M059J (cell line): Measurements from ENCODE around the gene C4B. TPM values are rescaled to one million over a fixed set of nuclear protein-coding genes. Genes with fewer than 3 reads are reported as not detected.
"Not testable (repeated sequence)": the region's sequence is repeated elsewhere in the genome, so short reads cannot be mapped to it uniquely, and the experiment has no call there.

Experiments used
- DNase-seq: peaks from one replicate; pipeline ENCODE4 v3.0.0-alpha.2; 2012; ENCODE audit warnings: low read depth
- total RNA-seq: library from RNA; depleted of rRNA; stranded (reverse); fragments of >200 nt; shearing (Covaris generic); gene quantifications from 2 replicates; pipeline ENCODE4 v1.2.3, GENCODE V29; 2014; rRNA removed

Gene C4B
- 3.0 and 3.1 TPM in 2 replicates for total RNA-seq

- DNase-seq = not testable (repeated sequence)
Measured at GRCh38 chr6:32014547-32014946, at the start of gene C4B. C4B (plus strand) TSS chr6:32014795; CDS start chr6:32014846, 51 bp downstream.

- no peak for DNase-seq
Measured at GRCh38 chr6:31965700-31966099, 48.9 kb upstream of the C4B start.

DNA sequence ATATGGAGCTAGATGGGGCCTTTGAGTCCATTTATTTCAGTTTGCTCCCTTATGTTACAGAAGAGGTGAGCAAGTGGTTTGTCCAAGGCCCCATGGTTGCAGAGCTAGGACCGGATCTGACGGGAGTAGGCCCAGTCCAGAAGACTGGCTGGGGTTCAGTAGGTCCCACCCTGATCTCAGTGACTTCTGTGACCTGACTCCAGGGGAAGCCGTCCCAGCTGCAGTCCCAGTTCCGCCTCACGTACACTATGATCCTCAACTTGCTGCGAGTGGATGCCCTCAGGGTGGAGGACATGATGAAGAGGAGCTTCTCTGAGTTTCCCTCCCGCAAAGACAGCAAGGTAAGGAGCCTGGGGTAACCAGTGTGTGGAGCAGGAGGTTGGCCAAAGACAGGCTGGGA lies 48.1 kb upstream of the C4B start:
- no peak for DNase-seq

DNA sequence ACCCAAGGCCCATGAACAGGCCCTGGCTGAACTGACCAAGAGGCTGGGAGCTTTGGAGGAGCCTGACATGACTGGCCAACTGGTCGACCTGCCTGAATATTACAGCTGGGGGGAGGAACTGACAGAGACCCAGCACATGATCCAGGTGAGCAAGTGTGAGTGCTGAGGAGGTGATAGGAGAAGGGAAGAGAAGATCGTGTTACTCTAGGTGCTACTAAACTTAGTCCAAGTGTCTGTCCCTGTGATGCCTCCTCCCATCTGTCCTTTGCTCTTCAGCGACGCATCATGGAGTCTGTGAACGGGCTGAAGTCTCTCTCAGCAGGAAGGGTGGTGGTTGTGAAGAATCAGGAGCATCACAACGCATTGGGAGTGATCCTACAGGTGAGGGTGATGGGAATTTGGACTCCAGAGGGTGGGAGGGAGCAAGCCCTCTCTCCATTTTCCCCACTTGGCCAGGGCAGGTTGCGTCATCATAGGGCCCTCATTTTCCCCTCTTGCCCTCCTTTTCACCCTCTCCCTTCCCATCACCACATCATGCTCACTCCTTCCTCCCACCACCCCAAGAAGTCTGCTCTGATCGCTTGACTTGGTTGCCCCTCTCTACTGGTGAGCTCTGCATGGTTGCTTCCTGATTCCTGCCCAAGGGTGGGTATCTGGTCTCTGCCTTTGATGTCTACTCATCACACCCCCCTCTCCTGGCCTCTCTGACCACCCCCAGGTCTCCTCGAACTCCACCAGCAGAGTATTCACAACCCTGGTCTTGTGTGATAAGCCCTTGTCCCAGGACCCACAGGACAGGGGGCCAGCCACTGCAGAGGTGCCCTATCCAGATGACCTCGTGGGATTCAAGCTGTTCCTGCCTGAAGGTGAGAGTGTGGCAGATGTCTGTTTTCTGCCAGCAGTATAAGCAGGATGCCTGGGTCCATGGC lies 47.3 kb upstream of the C4B start:
- DNase-seq = no peak

GRCh38 chr6:31967926-31968320 lies 46.7 kb upstream of the C4B start:
- DNase-seq = no peak

GRCh38 chr6:31968326-31968725 lies 46.3 kb upstream of the C4B start:
- DNase-seq = no peak

GRCh38 chr6:31968791-31969711 lies 45.5 kb upstream of the C4B start:
- no peak for DNase-seq

GRCh38 chr6:31969712-31970603 lies 44.6 kb upstream of the C4B start:
- DNase-seq = peak; percentile 58

DNA sequence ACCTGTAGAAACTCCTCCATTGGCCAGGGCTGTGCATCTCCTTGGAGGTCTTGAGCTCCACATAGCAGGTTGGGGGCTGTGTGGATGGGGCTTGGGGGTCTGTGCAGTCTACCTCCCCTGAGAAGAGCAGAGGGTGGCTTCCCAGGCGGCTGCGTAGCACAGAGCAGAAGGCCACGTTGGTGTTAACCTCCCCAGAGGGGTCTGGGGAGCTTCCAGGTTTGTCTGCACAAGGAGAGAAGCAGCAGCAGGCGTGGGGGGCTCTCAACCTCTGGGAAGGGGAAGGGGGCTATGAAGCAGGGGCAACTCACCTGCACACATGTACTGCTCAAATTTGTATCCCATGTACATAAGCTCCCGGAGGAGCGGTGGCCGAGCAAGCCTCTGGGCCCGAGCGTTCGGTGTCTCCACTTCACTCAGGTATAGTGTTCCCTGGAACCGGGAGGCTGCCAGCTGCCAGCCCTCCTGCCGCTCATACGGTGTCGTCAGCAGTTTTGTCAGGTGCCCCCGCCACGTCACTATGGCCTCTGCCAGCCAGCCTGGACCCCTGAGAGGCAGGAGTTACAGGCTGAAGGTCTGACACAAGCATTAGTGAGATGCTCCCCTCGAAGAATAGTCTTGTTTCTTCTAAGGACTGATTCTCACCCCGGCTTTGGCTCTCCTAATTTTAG lies 43.9 kb upstream of the C4B start:
- DNase-seq = no peak

GRCh38 chr6:31971279-31971992 lies 43.2 kb upstream of the C4B start:
- DNase-seq = no peak

- peak; percentile 100 for DNase-seq
Measured at GRCh38 chr6:31971993-31972708, 42.4 kb upstream of the C4B start, which contains the start of gene DXO. DXO (minus strand) TSS chr6:31972138; CDS start chr6:31971675, 463 bp downstream.

DNA sequence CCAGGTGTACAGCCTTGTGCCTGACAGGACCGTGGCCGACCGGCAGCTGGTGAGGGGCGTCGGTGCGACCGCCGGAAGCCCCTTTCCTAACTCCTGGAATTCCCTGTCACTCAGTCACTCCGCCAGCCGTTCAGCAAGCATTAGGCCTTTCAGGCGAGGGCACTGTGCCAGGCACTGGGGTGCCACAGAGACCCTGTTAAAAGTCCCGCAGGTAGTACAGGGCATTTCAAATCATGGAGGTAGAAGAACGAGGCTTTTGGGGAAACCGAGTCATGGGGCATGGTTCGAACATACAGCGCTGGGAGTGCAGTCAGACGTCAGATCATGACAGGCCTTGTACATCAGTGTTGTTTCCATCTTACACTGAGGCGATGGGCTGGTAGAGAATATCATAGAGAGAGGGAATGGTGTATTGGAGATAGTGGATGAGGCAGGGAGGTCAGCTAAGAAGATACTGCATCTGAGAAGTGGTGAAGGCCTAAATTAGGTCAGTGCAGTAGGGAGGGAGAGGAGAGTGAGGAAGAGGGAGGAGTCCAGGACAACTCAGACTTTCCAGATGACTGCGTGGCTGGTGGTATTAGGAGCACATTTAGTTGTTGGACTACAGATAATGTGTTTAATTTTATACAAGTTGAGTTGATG lies 41.8 kb upstream of the C4B start:
- peak; percentile 70 for DNase-seq

GRCh38 chr6:31976065-31976464 lies 38.5 kb upstream of the C4B start:
- not testable (repeated sequence) for DNase-seq

GRCh38 chr6:31977816-31978431 lies 36.7 kb upstream of the C4B start:
- no peak for DNase-seq

DNA sequence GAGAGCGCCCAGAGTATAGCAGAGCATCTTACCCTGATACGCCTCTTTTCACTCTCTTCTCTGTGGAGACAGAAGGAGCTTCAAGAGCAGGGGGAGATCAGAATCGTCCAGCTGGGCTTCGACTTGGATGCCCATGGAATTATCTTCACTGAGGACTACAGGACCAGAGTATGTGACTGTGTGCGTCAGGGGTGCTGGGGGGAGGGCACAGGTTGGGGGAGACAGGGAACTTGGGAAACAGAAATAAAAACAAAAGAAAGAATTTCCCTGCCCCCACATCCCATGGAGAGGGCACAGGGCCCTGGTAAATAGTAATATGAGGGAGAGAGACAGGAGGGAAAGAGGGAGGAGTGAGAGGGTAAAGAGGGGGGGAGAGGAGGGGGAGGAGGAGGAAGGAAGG lies 35.8 kb upstream of the C4B start:
- no peak for DNase-seq

- DNase-seq = no peak
Measured at GRCh38 chr6:31979238-31979898, 35.2 kb upstream of the C4B start.

GRCh38 chr6:31980195-31980876 lies 34.3 kb upstream of the C4B start:
- DNase-seq = not testable (repeated sequence)
